SU-DHL-6 (cell line): Measurements from ENCODE around the gene CNN3.
A peak's percentile ranks its signal among the peaks of the same experiment; 100 is the strongest.

ENCODE experiments used
- H2AFZ ChIP-seq: fragments of 200-600 bp; sonication (generic); 2 replicates; pipeline ENCODE4 v1.6.1; 2014; ENCODE audit warnings: low read depth, mild to moderate bottlenecking, moderate library complexity, mixed read lengths, antibody characterized with exemption, low read length; ENCODE audit not compliant: severe bottlenecking
- H3F3A ChIP-seq: fragments of 200-600 bp; shearing (Covaris generic); 2 replicates; pipeline ENCODE4 v1.6.0; 2016; ENCODE audit warnings: antibody characterized with exemption, mild to moderate bottlenecking; ENCODE audit not compliant: insufficient read depth
- H3K27ac ChIP-seq: fragments of 200-600 bp; sonication (generic); 2 replicates; pipeline ENCODE4 v1.5.1; 2016; ENCODE audit warnings: low read depth, mild to moderate bottlenecking, low read length, moderate library complexity, mixed read lengths
- H3K27me3 ChIP-seq: fragments of 200-600 bp; sonication (generic), shearing (Covaris generic); 2 replicates; pipeline ENCODE4 v1.6.0; 2014; ENCODE audit warnings: mild to moderate bottlenecking, low read length
- H3K36me3 ChIP-seq: fragments of 200-600 bp; sonication (generic); 2 replicates; pipeline ENCODE4 v1.6.1; 2014; ENCODE audit warnings: mild to moderate bottlenecking, low read length, mixed read lengths
- H3K4me2 ChIP-seq: fragments of 300-600, 200-600 bp; shearing (Covaris generic), sonication (generic); 2 replicates; pipeline ENCODE4 v1.6.0; 2014; ENCODE audit warnings: low read length, low read depth, mild to moderate bottlenecking; ENCODE audit not compliant: poor library complexity, severe bottlenecking
- H3K4me3 ChIP-seq: fragments of 200-600 bp; sonication (generic); 2 replicates; pipeline ENCODE4 v1.5.1; 2014; ENCODE audit warnings: antibody characterized with exemption, low read length, mild to moderate bottlenecking, mixed read lengths; ENCODE audit not compliant: insufficient read depth, poor library complexity, severe bottlenecking
- H3K79me2 ChIP-seq: fragments of 200-600 bp; sonication (generic); 2 replicates; pipeline ENCODE4 v1.6.1; 2014; ENCODE audit warnings: mild to moderate bottlenecking, low read length, moderate library complexity; ENCODE audit not compliant: insufficient read depth
- H3K9ac ChIP-seq: fragments of 200-600 bp; sonication (generic); 2 replicates; pipeline ENCODE4 v1.7.0; 2014; ENCODE audit warnings: mild to moderate bottlenecking, low read length
- H3K9me2 ChIP-seq: fragments of 200-600 bp; sonication (generic); replicated peaks from 2 replicates; pipeline ENCODE4 v1.6.1; 2014; ENCODE audit warnings: low read length; ENCODE audit not compliant: insufficient read depth
- H3K9me3 ChIP-seq: fragments of 200-600 bp; sonication (generic); 2 replicates; pipeline ENCODE4 v1.6.1; 2014; ENCODE audit warnings: low read length, mixed read lengths; ENCODE audit not compliant: insufficient read depth
- H4K20me1 ChIP-seq: fragments of 200-600 bp; sonication (generic); 2 replicates; pipeline ENCODE4 v1.6.1; 2014; ENCODE audit warnings: low read depth, mild to moderate bottlenecking, antibody characterized with exemption, low read length, moderate library complexity, mixed read lengths
- CTCF ChIP-seq: fragments of 200-600 bp; sonication (generic); IDR thresholded peaks from one replicate; pipeline ENCODE4 v1.5.1; 2017; ENCODE audit warnings: antibody characterized with exemption, mild to moderate bottlenecking, low read length, moderate library complexity; ENCODE audit not compliant: insufficient read depth, poor library complexity, severe bottlenecking
- EZH2phosphoT487 ChIP-seq: fragments of 200-600 bp; sonication (generic), shearing (Covaris generic); conservative IDR thresholded peaks from 2 replicates; pipeline ENCODE4 v1.6.1; 2018; ENCODE audit warnings: mild to moderate bottlenecking, antibody characterized with exemption, low read length, moderate library complexity, mixed read lengths

The CNN3 gene

GRCh38 chr1:94969137-94969536, 42.2 kb upstream of the CNN3 start:
- H2AFZ ChIP-seq: no peak overlapping the region
- no peak for TF ChIP-seq CTCF
- TF ChIP-seq EZH2phosphoT487: no peak

GRCh38 chr1:94966033-94966432, 39.1 kb upstream of the CNN3 start:
- Histone ChIP-seq H3K9me3 (no peaks in the 10 kb centered on the region), H3K9ac (no peak overlapping the region), H3K4me3 (no peak overlapping the region), H3K27me3 (no peaks in the 10 kb centered on the region), H3K4me2 (peak overlapping the region; percentile 40), H3K9me2 (no peaks in the 10 kb centered on the region), H2AFZ (no peak overlapping the region), H4K20me1 (no peaks in the 10 kb centered on the region), H3K27ac (peak overlapping the region; percentile 55), H3F3A (peaks cover 7% of the 10 kb centered on the region; the same call in 1 of the 2 replicates), H3K79me2 (no peaks in the 10 kb centered on the region), H3K36me3 (no peaks in the 10 kb centered on the region)
- TF ChIP-seq CTCF (no peak), EZH2phosphoT487 (no peak)

More at GRCh38 chr1:94969137-94969536, 42.2 kb upstream of the CNN3 start:
- H3K9me3 ChIP-seq: no peaks in the 10 kb centered on the region
- no peaks in the 10 kb centered on the region for H3K36me3 ChIP-seq
- peaks cover 7% of the 10 kb centered on the region; the same call in 1 of the 2 replicates for H3F3A ChIP-seq
- no peak overlapping the region for H3K27ac ChIP-seq
- no peak overlapping the region for H3K4me2 ChIP-seq
- H4K20me1 ChIP-seq: no peaks in the 10 kb centered on the region
- no peak overlapping the region for H3K9ac ChIP-seq
- no peak overlapping the region for H3K4me3 ChIP-seq
- H3K79me2 ChIP-seq: no peaks in the 10 kb centered on the region
- H3K9me2 ChIP-seq: no peaks in the 10 kb centered on the region
- no peaks in the 10 kb centered on the region for H3K27me3 ChIP-seq

DNA sequence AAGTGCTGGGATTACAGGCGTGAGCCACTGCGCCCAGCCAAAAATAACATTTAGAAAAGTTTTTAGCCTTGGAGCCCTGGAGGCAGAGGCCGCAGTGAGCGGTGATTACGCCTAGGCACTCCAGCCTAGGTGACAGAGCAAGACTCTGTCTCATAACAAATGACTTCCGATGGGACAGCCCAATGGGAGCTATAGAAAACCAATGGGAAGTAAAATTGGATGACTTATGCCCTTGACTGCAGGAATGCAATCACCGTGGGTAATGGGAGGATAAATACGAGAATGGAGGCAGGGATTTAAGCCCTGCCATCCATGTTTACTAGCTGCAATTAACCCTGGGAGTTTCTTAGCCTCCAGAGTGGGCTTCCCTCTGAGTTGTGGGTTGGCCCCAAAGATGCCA, 37.0 kb upstream of the CNN3 start:
- TF ChIP-seq CTCF: no peak
- TF ChIP-seq EZH2phosphoT487: no peak
- H3K4me2 ChIP-seq: no peak overlapping the region
- no peak overlapping the region for H3K27ac ChIP-seq
- H4K20me1 ChIP-seq: no peaks in the 10 kb centered on the region
- H3K9ac ChIP-seq: no peak overlapping the region
- H3K79me2 ChIP-seq: no peaks in the 10 kb centered on the region
- no peaks in the 10 kb centered on the region for H3K27me3 ChIP-seq
- no peaks in the 10 kb centered on the region for H3K9me3 ChIP-seq
- H3F3A ChIP-seq: peaks cover 7% of the 10 kb centered on the region; the same call in 1 of the 2 replicates
- no peaks in the 10 kb centered on the region for H3K9me2 ChIP-seq
- no peak overlapping the region for H2AFZ ChIP-seq
- H3K36me3 ChIP-seq: no peaks in the 10 kb centered on the region
- H3K4me3 ChIP-seq: no peak overlapping the region
